GM15510 (cell line): ENCODE measurements around the gene B3GAT2.

Experiments used
- POLR2A ChIP-seq: IDR thresholded peaks from 3 replicates; pipeline ENCODE4 v1.6.1; 2011; ENCODE audit warnings: borderline replicate concordance; ENCODE audit not compliant: insufficient read length; ENCODE audit errors: extremely low read depth

The B3GAT2 gene, protein sequence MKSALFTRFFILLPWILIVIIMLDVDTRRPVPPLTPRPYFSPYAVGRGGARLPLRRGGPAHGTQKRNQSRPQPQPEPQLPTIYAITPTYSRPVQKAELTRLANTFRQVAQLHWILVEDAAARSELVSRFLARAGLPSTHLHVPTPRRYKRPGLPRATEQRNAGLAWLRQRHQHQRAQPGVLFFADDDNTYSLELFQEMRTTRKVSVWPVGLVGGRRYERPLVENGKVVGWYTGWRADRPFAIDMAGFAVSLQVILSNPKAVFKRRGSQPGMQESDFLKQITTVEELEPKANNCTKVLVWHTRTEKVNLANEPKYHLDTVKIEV

DNA sequence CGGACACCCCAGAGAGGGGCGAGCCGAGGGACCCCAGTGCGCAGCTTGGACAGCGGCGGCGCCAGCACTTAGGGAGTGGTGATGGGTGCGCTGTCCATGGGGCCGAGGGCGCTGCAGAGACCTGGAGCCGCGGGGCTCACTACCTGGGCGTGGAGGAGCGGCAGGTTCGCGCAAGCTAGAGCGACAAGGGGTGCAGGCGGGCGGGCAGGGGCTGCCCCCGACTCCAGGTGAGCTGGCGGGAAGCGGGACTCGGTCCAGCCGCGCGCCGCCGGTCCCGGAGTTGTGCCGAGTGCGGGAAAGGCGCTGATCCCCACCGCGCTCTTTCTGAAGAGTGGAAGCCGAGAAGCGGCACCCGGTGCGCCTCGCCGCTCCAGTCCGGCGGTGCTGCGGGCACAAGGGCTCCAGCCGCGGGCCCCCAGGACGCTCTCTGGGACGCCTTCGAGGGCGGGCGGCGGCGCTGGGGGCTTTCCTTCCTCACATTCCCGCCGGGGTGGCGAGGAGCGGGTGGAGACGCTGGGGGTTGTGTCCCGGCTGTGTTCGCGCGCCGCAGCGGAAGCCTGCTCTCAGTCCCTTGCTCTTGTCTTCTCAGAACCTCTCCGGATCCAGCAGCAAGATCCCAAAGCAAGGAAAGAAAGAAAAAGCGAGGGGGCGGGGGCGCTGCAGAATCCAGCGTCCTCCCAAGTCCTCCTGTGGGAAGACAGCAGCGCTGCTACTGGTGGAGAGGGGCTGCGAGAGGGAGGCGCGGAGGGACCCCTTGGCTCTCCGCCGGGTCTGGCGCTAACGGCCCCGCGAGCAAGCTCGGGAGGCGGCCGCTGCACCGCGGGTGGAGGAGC, at the start of gene B3GAT2:
Gene B3GAT2 (minus strand): TSS at position 610 of the 833 bp plus-strand sequence. CDS start 631 bp downstream, outside the sequence.
- no peak for TF ChIP-seq POLR2A

DNA sequence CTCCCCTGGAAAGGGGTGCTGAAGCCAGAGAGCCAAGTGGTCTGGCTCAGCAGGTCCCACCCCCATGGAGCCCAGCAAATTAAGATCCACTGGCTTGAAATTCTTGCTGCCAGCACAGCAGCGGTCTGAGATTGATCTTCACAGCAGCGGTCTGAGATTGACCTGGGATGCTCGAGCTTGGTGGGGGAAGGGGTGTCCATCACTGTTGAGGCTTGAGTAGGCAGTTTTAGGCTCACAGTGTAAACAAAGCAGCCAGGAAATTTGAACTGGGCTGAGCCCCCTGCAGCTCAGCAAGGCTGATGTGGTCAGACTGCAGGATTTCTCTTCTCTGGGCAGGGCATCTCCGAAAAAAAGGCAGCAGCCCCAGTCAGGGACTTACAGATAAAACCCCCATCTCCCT, 41.3 kb upstream of the B3GAT2 start:
- TF ChIP-seq POLR2A: no peak

DNA sequence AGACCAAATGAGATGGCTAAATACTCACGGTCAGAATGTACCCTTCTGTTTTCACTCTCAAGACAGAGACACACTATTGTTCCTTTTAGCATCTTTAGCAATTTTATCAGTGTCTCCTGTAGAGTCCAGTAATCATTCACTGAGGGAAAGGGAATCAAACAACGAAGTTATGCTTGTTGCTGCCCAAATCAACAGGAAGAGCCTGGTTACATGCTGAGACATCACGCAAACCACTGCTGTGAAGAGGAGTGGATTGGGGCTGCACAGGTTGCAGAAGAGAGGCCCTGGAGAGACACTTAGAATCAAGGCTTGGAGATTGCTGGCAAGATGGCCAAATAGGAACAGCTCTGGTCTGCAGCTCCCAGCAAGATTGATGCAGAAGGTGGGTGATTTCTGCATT, 40.5 kb upstream of the B3GAT2 start:
- no peak for TF ChIP-seq POLR2A

DNA sequence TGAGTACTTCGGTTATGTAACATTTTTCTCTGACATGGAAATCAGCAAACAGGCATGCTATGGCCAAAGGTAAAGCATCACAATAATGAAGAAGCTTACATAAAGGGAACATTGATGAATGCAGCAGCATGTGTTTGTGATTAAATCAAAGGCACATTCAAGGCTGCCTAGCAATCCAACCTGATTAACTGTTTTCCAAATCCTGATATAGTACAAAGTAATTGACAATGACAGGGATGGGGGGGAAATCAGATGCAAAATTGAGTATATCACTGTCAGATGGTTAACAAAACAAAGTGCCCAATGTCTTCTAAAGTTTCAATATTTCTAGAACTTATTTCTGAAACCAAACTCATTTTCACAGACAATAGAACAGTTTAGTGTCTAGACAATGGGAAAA, 39.2 kb upstream of the B3GAT2 start:
- no peak for TF ChIP-seq POLR2A

DNA sequence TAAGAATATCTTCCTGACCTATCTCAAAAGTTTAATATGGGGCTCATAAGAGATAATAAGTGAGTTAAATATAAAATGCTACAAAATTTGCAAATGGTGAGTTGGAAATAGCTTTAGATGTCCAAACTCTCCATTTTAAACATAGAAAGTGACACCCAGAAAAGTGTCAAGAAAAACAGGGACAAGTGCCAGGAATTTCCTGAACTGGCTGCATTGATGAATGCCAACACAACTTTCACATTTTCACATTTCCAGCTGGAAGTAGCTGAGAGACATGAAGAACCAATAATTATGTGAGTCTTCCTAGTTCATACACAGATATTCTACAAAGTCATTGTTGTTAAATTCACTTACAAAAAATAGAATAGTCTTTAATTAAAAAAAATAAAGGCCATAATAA, 38.6 kb upstream of the B3GAT2 start:
- TF ChIP-seq POLR2A: no peak

DNA sequence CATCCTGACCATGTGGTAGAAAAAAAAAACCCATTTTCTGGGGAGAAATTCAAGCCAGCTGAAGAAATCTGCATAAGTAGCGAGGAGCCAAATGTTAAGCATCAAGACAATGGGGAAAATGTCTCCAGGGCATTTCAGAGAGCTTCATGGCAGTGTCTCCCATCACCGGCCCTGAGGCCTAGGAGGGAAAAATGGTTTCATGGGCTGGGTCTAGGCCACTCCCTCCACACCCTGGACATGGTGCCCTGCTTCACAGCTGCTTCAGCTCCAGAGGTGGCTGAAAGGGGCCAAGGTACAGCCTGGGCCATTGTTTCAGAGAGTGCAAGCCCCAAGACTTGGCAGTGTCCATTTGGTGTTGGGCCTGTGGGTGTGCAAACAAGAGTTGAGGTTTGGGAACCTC, 34.4 kb upstream of the B3GAT2 start:
- TF ChIP-seq POLR2A: no peak

DNA sequence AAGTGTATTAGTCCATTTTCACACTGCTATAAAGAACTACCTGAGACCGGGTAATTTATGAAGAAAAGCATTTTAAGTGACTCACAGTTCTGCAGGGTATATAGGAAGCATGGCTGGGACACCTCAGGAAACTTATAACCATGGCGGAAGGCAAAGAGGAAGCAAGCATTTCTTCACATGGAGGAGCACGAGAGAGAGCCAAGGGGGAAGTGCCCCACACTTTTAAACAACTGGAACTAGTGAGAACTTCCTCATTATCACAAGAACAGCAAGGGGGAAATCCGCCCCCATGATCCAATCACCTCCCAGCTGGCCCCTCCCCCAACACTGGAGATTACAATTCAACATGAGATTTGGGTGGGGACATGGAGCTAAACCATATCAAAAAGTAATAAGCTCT, 28.3 kb upstream of the B3GAT2 start:
- TF ChIP-seq POLR2A: no peak

DNA sequence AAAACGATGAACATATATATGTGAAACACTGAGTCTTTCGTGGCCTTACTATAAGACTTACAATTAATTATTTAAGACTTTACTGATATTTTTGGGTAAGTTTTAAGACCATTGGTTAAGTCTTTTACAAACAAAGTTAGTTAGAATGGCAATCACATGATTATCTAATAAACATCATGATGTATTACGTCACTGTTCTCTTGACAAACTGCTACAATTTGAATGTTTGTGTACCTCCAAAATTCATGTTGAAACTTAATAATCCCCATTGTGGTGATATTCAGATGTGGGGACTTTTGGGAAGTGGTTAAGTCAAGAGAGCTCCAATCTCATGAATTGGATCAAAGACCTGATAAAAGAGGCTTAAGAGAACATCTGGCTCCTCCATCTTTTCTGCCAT, 25.9 kb upstream of the B3GAT2 start:
- no peak for TF ChIP-seq POLR2A

DNA sequence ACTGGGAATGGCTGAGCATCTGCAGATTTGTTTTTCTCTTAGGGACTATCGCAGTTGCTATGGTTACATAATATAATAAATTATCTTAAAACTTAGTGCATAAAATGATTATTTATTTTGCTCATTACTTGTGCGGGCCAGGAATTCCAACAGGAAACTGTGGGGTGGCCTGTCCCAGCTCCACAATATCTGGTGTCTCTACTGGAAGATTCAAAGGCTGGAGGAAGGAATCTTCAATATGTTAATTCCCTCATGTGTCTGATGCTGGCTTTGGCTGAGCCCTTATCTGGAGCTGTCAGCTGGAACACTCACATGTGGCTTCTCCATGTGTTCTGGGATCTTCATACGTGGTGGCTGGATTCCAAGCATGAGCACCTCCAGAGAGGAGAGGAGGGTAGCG, 23.9 kb upstream of the B3GAT2 start:
- TF ChIP-seq POLR2A: no peak

DNA sequence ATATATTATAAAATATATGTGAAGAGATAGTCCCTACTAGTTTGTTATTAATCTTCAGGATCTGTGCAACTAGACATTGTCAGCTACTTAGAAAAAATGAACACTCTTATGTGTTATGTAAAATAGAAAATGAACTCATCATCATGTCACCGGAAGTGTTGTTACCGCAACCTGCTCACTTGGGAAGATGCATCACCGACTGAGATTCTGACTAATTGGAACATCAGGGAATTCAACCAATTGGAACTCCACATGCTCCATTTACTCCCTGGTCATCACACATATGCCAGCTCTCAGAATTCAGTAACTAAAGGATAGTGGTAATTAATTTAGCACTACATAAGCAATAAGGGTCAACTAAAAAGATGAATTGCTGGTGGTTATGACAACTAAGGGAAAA, 16.7 kb upstream of the B3GAT2 start:
- no peak for TF ChIP-seq POLR2A

DNA sequence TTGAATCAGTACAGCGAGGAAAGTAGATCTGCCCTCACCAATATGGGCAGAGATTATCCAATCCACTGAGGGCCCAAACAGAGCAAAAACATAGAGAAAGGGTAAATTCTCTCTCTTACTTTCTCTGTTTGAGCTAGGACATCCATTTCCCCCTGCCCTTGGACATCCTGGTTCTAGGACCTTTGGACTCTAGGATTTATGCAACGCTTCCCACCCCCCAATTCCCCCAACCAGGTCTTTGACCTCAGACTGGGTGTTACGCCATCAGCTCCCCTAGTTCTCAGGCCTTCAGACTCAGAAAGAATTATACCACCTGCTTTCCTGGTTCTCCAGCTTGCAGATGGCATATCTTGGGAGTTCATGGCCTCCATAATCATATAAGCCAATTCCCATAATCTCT, 10.2 kb upstream of the B3GAT2 start:
- no peak for TF ChIP-seq POLR2A

DNA sequence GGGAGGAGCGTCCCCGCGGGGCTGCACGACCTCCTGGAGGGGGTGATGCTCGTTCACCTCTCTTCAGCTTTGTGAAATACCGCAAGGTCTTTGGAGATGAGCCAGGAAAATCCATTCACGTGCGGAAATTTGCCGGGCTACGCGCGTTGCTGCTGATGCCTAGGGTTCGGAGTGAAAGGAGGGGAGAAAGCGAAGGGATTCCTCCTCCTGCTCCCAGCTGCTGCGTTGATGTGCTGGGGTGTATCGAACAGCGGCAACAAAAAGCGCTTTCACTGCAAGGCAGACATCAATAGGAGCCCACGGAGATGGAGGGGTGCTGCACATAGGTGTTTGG, 391 bp upstream of the B3GAT2 start:
- TF ChIP-seq POLR2A: no peak

DNA sequence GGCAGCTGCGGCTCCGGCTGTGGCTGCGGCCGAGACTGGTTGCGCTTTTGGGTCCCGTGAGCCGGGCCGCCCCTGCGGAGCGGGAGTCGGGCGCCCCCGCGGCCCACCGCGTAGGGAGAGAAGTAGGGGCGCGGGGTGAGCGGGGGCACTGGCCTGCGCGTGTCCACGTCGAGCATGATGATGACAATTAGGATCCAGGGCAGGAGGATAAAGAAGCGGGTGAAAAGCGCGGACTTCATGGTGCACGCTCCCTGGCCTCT, 739 bp downstream of the B3GAT2 start:
- no peak for TF ChIP-seq POLR2A

DNA sequence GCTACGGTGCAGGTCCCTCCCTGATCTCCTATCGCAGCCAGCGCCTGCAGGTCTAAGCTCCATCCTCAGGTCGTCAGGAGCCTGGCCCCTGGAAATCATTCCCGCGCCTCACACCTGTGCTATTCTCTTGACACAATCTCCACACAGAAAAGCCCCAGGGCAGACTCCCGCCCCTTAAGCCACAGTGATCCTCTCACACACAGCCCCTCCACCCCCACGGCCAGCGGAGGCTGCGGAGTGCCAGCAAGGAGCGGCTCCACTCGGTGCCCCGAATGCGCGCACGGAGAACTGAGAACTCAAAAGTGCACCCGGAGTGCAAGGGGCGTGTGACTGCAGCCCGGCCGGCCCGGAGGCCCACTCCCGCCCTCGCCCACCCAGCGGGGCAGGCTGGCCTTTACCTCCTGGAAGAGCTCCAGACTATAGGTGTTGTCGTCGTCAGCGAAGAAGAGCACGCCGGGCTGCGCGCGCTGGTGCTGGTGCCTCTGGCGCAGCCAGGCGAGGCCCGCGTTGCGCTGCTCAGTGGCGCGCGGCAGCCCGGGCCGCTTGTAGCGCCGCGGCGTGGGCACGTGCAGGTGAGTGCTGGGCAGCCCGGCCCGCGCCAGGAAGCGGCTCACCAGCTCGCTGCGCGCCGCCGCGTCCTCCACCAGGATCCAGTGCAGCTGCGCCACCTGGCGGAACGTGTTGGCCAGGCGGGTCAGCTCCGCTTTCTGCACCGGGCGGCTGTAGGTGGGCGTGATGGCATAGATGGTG, 1.2 kb downstream of the B3GAT2 start:
- no peak for TF ChIP-seq POLR2A

DNA sequence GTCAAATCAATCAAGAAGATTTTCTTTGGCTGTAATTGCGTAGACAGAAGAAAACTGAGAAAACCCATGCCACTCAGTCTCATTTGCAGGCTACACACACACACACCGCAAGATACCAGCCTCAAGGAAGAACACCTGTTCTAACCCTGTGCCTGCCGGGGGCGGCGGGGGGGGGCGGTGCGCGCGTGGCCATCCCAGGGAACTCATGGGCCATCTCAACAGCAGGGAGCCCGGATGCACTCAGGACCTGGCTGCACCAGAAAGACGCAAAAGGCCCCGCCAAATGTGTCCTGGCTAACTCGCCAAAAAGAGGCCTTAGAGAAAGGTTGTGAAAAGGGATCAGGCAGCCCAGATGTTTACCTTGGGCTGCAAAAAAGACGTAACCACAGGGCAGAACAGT, 2.1 kb downstream of the B3GAT2 start:
- TF ChIP-seq POLR2A: no peak

DNA sequence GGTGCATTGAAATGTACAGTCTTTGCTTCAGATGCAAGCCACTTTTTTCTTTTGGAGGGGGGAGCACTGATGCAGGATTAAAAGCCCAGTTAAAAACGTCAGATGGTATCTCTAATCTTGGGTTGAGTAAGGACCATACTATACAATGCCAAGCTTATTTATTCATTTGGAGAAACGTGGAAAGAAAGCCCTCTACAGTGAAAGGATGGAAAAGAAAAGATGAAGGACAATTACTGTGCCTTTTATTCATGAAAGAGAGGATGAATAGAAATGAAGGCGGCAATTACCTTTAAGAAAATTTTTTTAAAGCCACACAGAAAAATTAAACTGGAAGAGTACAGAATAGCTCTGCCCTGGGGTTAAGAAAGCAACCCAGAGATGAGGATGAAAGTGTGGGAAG, 2.7 kb downstream of the B3GAT2 start:
- no peak for TF ChIP-seq POLR2A
